A549 (cell line): Measurements from ENCODE around the gene TMEM135. TPM values are rescaled to one million over a fixed set of nuclear protein-coding genes. Genes with fewer than 3 reads are reported as not detected.
A peak's percentile ranks its signal among the peaks of the same experiment; 100 is the strongest.

Experiments
- ATAC-seq, 2 experiments: fragments of 200-7000 bp in 1 of 2; fragments of >200 bp in 1 of 2; cut with Nextera tagmentation in 1 of 2; cut with Tn5 transposase in 1 of 2; 3 replicates each; pipeline versions ENCODE4 v1.8.0 to v1.9.1; 2018 to 2020; ENCODE audit warnings: mild to moderate bottlenecking in 1 of 2, moderate library complexity in 1 of 2
- CTCF ChIA-PET: fragments of 300-600 bp; sonication (Branson Sonifier 250); formaldehyde crosslinking; extraction: SDS; loops from one replicate; lab custom pipeline; 2021; ENCODE audit warnings: antibody characterized with exemption, inconsistent platforms; lab: Yijun Ruan, JAX
- POLR2A ChIA-PET: fragments of 350-600 bp; formaldehyde crosslinking; extraction: SDS; loops from one replicate; lab custom pipeline; 2021; ENCODE audit warnings: antibody characterized with exemption, inconsistent platforms; lab: Yijun Ruan, JAX
- DNase-seq, 2 experiments: peaks; one replicate each; pipeline versions ENCODE4 v3.0.0 to v3.0.0-alpha.2; 2011 to 2016; ENCODE audit warnings: low read depth in 1 of 2, low spot score in 1 of 2
- FAIRE-seq: peaks from 2 replicates; lab custom pipeline; 2011; peaks lifted over from hg19 to GRCh38; lab: Jason Lieb, UNC
- H3K27ac ChIP-seq, 2 experiments: fragments of >200 bp; sonication (Bioruptor Twin); formaldehyde crosslinking; 3 replicates each; pipeline ENCODE4 v1.5.1; 2016 to 2017
- H3K4me1 ChIP-seq: fragments of >200 bp; sonication (Bioruptor Twin); formaldehyde crosslinking; 3 replicates; pipeline ENCODE4 v1.6.1; 2016
- H3K4me2 ChIP-seq: fragments of >200 bp; sonication (Bioruptor Twin); formaldehyde crosslinking; 3 replicates; pipeline ENCODE4 v1.6.1; 2016
- H3K4me3 ChIP-seq: fragments of >200 bp; sonication (Bioruptor Twin); formaldehyde crosslinking; 3 replicates; pipeline ENCODE4 v1.5.1; 2016
- H3K9me3 ChIP-seq: fragments of >200 bp; sonication (Bioruptor Twin); formaldehyde crosslinking; 3 replicates; pipeline ENCODE4 v1.6.1; 2016
- BHLHE40 ChIP-seq: IDR thresholded peaks from 2 replicates; pipeline ENCODE4 v1.6.1; 2012; ENCODE audit warnings: low read depth, low read length, inconsistent platforms
- CEBPB ChIP-seq, 2 experiments: fragments of >200 bp in 1 of 2; sonication (Bioruptor Twin) in 1 of 2; formaldehyde crosslinking in 1 of 2; IDR thresholded peaks; 2 replicates each; pipeline ENCODE4 v1.6.1; 2012 to 2016
- CHD2 ChIP-seq: fragments of 150-350 bp; IDR thresholded peaks from 2 replicates; pipeline ENCODE4 v1.6.1; 2014; ENCODE audit warnings: low read length; ENCODE audit not compliant: partially characterized antibody
- CHD4 ChIP-seq: fragments of 200-600 bp; sonication (generic); IDR thresholded peaks from 2 replicates; pipeline ENCODE4 v1.6.1; 2016; ENCODE audit warnings: antibody characterized with exemption, mild to moderate bottlenecking, borderline replicate concordance
- EHF ChIP-seq: fragments of 250-450 bp; sonication (Bioruptor Pico); IDR thresholded peaks from 2 replicates; pipeline ENCODE4 v1.5.0; 2020; ENCODE audit warnings: mild to moderate bottlenecking
- FOSL2 ChIP-seq, 2 experiments: fragments of 450-650 bp in 1 of 2; fragments of >200 bp in 1 of 2; sonication (Bioruptor Twin) in 1 of 2; formaldehyde crosslinking; IDR thresholded peaks; 2 replicates each; pipeline versions ENCODE4 v1.5.0 to v1.6.1; 2016 to 2020; ENCODE audit warnings: mild to moderate bottlenecking in 1 of 2, moderate library complexity in 1 of 2
- GATA3 ChIP-seq: IDR thresholded peaks from 2 replicates; pipeline ENCODE4 v1.6.1; 2012; ENCODE audit warnings: borderline replicate concordance
- HDAC2 ChIP-seq: fragments of 200-600 bp; sonication (generic); IDR thresholded peaks from 2 replicates; pipeline ENCODE4 v1.6.1; 2016
- HOXA7 ChIP-seq: fragments of 250-450 bp; sonication (Bioruptor Pico); IDR thresholded peaks from 2 replicates; pipeline ENCODE4 v1.5.0; 2020; ENCODE audit warnings: mild to moderate bottlenecking, moderate library complexity
- HOXB13 ChIP-seq: fragments of 250-450 bp; sonication (Bioruptor Pico); IDR thresholded peaks from 2 replicates; pipeline ENCODE4 v1.5.0; 2020; ENCODE audit warnings: low read depth, mild to moderate bottlenecking, moderate library complexity
- HOXB5 ChIP-seq: fragments of 250-450 bp; sonication (Bioruptor Pico); IDR thresholded peaks from 2 replicates; pipeline ENCODE4 v1.5.0; 2020; ENCODE audit warnings: mild to moderate bottlenecking, moderate library complexity
- NR3C1 ChIP-seq: fragments of >200 bp; sonication (Bioruptor Twin); formaldehyde crosslinking; IDR thresholded peaks from 3 replicates; pipeline ENCODE4 v1.6.1; 2017
- PHF8 ChIP-seq: fragments of 200-600 bp; sonication (generic); IDR thresholded peaks from 2 replicates; pipeline ENCODE4 v1.6.1; 2016; ENCODE audit warnings: low read depth, mild to moderate bottlenecking, antibody characterized with exemption, moderate library complexity, borderline replicate concordance
- POLR2A ChIP-seq: IDR thresholded peaks from 2 replicates; pipeline ENCODE4 v1.6.1; 2012; ENCODE audit warnings: mild to moderate bottlenecking, low read length
- RARB ChIP-seq: fragments of 250-450 bp; sonication (Bioruptor Pico); IDR thresholded peaks from 2 replicates; pipeline ENCODE4 v1.8.0; 2021; ENCODE audit warnings: mild to moderate bottlenecking, moderate library complexity
- RCOR1 ChIP-seq: fragments of 150-350 bp; IDR thresholded peaks from 2 replicates; pipeline ENCODE4 v1.6.1; 2014; ENCODE audit warnings: antibody characterized with exemption, low read length, low read depth
- SMC3 ChIP-seq: fragments of >200 bp; sonication (Bioruptor Twin); formaldehyde crosslinking; IDR thresholded peaks from 3 replicates; pipeline ENCODE4 v1.6.1; 2018; ENCODE audit warnings: inconsistent platforms
- ZNF302 ChIP-seq: fragments of 250-450 bp; sonication (Bioruptor Pico); IDR thresholded peaks from 2 replicates; pipeline ENCODE4 v1.9.0; 2021; ENCODE audit warnings: inconsistent platforms, mild to moderate bottlenecking, moderate library complexity
- WGBS: methylation state at CpG from one replicate; pipeline ENCODE4 v1.1.6; 2017; ENCODE audit errors: missing lambda C conversion rate; 5-methylcytosine and 5-hydroxymethylcytosine counted together
- polyA plus RNA-seq, 4 experiments: library from polyadenylated mRNA; depleted of rRNA in 3 of 4; stranded (reverse); fragments of >200 nt; fragmentation: RNase III in 1 of 4; extraction: RNeasy Plus Mini Kit Qiagen cat#74134 plus additional on column Dnase treatment in 1 of 4; gene quantifications; 2 replicates in 3 of 4; 3 replicates in 1 of 4; pipeline ENCODE4 v1.2.3, GENCODE V29; 2011 to 2017
- TF ChIP-seq, protein P1 (sequence below): fragments of 200-600 bp; sonication (generic); IDR thresholded peaks from 2 replicates; pipeline ENCODE4 v1.6.1; 2016; ENCODE audit warnings: antibody characterized with exemption, mild to moderate bottlenecking, moderate library complexity
- TF ChIP-seq, protein P2 (sequence below): IDR thresholded peaks from 2 replicates; pipeline ENCODE4 v1.6.1; 2012
- TF ChIP-seq, protein P3 (sequence below): fragments of >200 bp; sonication (Bioruptor Twin); formaldehyde crosslinking; IDR thresholded peaks from 3 replicates; pipeline ENCODE4 v1.5.1; 2016
- TF ChIP-seq, protein P4 (sequence below): fragments of 150-350 bp; IDR thresholded peaks from 2 replicates; pipeline ENCODE4 v1.6.1; 2014; ENCODE audit warnings: low read depth, mild to moderate bottlenecking, low read length
- TF ChIP-seq, protein P5 (sequence below): fragments of 450-650 bp; IDR thresholded peaks from 2 replicates; pipeline ENCODE4 v1.6.1; 2014; ENCODE audit warnings: antibody characterized with exemption
- TF ChIP-seq, protein P6 (sequence below): fragments of >200 bp; sonication (Bioruptor Twin); formaldehyde crosslinking; IDR thresholded peaks from 2 replicates; pipeline ENCODE4 v1.6.1; 2016

TMEM135 gene
- polyA plus RNA-seq, 2 of the 4 experiments (the other 2 are of a cell fraction) = 18.4 to 18.5 TPM

DNA sequence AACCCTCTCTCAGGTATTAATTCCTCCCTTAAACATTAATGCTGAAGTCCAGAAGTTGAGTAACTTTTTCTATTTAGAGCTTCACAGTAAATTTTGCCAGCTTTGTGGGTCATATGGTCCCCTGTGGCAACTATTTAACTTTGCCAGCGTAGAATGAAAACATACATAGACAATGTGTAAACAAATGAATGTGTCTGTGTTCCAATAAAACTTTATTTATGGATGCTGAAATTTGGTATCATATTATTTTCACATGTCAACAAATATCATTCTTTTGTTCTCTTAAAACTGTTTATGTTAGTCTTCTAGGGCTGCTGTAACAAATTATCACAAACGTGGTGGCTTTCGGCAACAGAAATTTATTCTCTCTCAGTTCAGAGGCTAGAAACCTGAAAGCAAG is 85.1 kb downstream of the TMEM135 start:
- POLR2A ChIA-PET = no interaction called here
- H3K4me3 ChIP-seq = no peak overlapping the region

DNA sequence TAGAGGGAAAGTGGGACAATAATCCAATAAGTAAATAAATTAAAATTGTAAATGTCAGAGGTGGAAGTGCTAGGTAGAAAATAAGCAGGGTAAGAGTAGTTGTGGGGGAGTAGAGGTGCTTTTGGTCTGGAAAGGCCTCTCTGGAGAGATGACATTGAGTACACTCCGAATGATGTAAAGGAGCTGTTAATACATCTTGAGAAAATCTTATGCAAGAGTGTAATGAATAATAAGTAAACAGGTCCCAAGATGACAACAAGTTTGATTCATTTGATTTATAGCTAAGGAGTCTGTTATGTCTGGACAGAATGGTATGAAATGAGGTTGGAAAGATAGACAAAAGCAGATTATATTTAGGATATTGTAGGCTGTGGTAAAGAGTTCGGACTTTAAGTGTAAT is 87.5 kb downstream of the TMEM135 start:
- H3K4me1 ChIP-seq = peaks cover 27% of the 10 kb centered on the region
- no peak overlapping the region for H3K4me3 ChIP-seq
- no peak for FAIRE-seq
- no peak for TF ChIP-seq RCOR1
- TF ChIP-seq HOXA7 (CRISPR knock-in tag) = no peak
- no peak for TF ChIP-seq NR3C1
- no peak for TF ChIP-seq PHF8
- TF ChIP-seq, protein P1, sequence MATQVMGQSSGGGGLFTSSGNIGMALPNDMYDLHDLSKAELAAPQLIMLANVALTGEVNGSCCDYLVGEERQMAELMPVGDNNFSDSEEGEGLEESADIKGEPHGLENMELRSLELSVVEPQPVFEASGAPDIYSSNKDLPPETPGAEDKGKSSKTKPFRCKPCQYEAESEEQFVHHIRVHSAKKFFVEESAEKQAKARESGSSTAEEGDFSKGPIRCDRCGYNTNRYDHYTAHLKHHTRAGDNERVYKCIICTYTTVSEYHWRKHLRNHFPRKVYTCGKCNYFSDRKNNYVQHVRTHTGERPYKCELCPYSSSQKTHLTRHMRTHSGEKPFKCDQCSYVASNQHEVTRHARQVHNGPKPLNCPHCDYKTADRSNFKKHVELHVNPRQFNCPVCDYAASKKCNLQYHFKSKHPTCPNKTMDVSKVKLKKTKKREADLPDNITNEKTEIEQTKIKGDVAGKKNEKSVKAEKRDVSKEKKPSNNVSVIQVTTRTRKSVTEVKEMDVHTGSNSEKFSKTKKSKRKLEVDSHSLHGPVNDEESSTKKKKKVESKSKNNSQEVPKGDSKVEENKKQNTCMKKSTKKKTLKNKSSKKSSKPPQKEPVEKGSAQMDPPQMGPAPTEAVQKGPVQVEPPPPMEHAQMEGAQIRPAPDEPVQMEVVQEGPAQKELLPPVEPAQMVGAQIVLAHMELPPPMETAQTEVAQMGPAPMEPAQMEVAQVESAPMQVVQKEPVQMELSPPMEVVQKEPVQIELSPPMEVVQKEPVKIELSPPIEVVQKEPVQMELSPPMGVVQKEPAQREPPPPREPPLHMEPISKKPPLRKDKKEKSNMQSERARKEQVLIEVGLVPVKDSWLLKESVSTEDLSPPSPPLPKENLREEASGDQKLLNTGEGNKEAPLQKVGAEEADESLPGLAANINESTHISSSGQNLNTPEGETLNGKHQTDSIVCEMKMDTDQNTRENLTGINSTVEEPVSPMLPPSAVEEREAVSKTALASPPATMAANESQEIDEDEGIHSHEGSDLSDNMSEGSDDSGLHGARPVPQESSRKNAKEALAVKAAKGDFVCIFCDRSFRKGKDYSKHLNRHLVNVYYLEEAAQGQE = no peak
- TF ChIP-seq CEBPB (IDR thresholded peaks at IDR 0.05) = peak in 1 of 2 experiments; percentile 52; a peak in 1 of 4 replicates
- TF ChIP-seq, protein P2, sequence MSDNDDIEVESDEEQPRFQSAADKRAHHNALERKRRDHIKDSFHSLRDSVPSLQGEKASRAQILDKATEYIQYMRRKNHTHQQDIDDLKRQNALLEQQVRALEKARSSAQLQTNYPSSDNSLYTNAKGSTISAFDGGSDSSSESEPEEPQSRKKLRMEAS = no peak
- TF ChIP-seq, protein P3, sequence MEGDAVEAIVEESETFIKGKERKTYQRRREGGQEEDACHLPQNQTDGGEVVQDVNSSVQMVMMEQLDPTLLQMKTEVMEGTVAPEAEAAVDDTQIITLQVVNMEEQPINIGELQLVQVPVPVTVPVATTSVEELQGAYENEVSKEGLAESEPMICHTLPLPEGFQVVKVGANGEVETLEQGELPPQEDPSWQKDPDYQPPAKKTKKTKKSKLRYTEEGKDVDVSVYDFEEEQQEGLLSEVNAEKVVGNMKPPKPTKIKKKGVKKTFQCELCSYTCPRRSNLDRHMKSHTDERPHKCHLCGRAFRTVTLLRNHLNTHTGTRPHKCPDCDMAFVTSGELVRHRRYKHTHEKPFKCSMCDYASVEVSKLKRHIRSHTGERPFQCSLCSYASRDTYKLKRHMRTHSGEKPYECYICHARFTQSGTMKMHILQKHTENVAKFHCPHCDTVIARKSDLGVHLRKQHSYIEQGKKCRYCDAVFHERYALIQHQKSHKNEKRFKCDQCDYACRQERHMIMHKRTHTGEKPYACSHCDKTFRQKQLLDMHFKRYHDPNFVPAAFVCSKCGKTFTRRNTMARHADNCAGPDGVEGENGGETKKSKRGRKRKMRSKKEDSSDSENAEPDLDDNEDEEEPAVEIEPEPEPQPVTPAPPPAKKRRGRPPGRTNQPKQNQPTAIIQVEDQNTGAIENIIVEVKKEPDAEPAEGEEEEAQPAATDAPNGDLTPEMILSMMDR = no peak
- TF ChIP-seq ZNF302 = no peak
- TF ChIP-seq FOSL2 (IDR thresholded peaks at IDR 0.05) = no peak
- TF ChIP-seq FOSL2 (CRISPR knock-in tag; IDR thresholded peaks at IDR 0.05) = peak; percentile 30; the same call in 1 of the 2 replicates
- peak in 1 of 2 experiments; percentile 18 for DNase-seq
- H3K27ac ChIP-seq = no peak overlapping the region
- POLR2A ChIA-PET = no interaction called here
- no peaks in the 10 kb centered on the region for H3K9me3 ChIP-seq
- CTCF ChIA-PET = interaction anchor here (0.6 kb wide), 1 partner anchor 30 kb away, joined by 3 read pairs; no protein-coding TSS in a partner anchor
- ATAC-seq = peak; percentile 54 to 66; a peak in 5 of 6 replicates
- 67% methylated on average over 2 of the region's 2 CpGs for WGBS
- H3K4me2 ChIP-seq = peak overlapping the region; percentile 8; the same call in 2 of the 3 replicates

More for the DNA sequence above, 85.1 kb downstream of the TMEM135 start:
- 87% methylated on average over 3 of the region's 3 CpGs for WGBS
- peaks cover 21% of the 10 kb centered on the region for H3K4me1 ChIP-seq
- CTCF ChIA-PET = no interaction called here
- no peaks in the 10 kb centered on the region for H3K9me3 ChIP-seq
- DNase-seq (no peak), FAIRE-seq (no peak), ATAC-seq (no peak)
- no peak overlapping the region for H3K4me2 ChIP-seq
- H3K27ac ChIP-seq = no peak overlapping the region
- TF ChIP-seq HOXB5 (CRISPR knock-in tag) (no peak), GATA3 (no peak), EHF (no peak), FOSL2 (IDR thresholded peaks at IDR 0.05) (no peak), FOSL2 (CRISPR knock-in tag; IDR thresholded peaks at IDR 0.05) (no peak), BHLHE40 (no peak), RARB (no peak), HDAC2 (no peak), ZNF302 (no peak), SMC3 (no peak), HOXB13 (CRISPR knock-in tag) (no peak), POLR2A (no peak), HOXA7 (CRISPR knock-in tag) (no peak), CHD2 (no peak), CHD4 (no peak)
- TF ChIP-seq, protein P4, sequence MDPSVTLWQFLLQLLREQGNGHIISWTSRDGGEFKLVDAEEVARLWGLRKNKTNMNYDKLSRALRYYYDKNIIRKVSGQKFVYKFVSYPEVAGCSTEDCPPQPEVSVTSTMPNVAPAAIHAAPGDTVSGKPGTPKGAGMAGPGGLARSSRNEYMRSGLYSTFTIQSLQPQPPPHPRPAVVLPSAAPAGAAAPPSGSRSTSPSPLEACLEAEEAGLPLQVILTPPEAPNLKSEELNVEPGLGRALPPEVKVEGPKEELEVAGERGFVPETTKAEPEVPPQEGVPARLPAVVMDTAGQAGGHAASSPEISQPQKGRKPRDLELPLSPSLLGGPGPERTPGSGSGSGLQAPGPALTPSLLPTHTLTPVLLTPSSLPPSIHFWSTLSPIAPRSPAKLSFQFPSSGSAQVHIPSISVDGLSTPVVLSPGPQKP = no peak
- TF ChIP-seq, protein P5, sequence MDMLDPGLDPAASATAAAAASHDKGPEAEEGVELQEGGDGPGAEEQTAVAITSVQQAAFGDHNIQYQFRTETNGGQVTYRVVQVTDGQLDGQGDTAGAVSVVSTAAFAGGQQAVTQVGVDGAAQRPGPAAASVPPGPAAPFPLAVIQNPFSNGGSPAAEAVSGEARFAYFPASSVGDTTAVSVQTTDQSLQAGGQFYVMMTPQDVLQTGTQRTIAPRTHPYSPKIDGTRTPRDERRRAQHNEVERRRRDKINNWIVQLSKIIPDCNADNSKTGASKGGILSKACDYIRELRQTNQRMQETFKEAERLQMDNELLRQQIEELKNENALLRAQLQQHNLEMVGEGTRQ = no peak
- TF ChIP-seq, protein P6, sequence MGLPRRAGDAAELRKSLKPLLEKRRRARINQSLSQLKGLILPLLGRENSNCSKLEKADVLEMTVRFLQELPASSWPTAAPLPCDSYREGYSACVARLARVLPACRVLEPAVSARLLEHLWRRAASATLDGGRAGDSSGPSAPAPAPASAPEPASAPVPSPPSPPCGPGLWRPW = no peak
